OCI-LY3 (cell line): ENCODE results near the gene SNTG2.

Source experiments
- H2AFZ ChIP-seq: fragments of 200-600, 300-600 bp; shearing (Covaris generic); 2 replicates; pipeline ENCODE4 v1.6.0; 2014; ENCODE audit warnings: antibody characterized with exemption, low read depth, low read length
- H3K27ac ChIP-seq: fragments of 200-600, 300-600 bp; sonication (generic); 2 replicates; pipeline ENCODE4 v1.5.1; 2014; ENCODE audit warnings: mild to moderate bottlenecking, low read length, moderate library complexity, mixed read lengths
- H3K27me3 ChIP-seq: fragments of 200-600, 300-600 bp; sonication (generic); 2 replicates; pipeline ENCODE4 v1.6.1; 2014; ENCODE audit warnings: low read depth, low read length, mixed read lengths
- H3K36me3 ChIP-seq: fragments of 200-600, 300-600 bp; sonication (generic); replicated peaks from 2 replicates; pipeline ENCODE3; 2014; ENCODE audit warnings: low read depth, low read length, mixed read lengths
- H3K4me1 ChIP-seq: fragments of 300-600, 200-600 bp; sonication (generic); 2 replicates; pipeline ENCODE4 v1.6.1; 2014; ENCODE audit warnings: low read length, mixed read lengths
- H3K4me2 ChIP-seq: fragments of 200-600, 300-600 bp; sonication (generic); 2 replicates; pipeline ENCODE4 v1.6.1; 2014; ENCODE audit warnings: low read length, mixed read lengths
- H3K4me3 ChIP-seq: fragments of 300-600, 200-600 bp; sonication (generic); 2 replicates; pipeline ENCODE4 v1.5.1; 2014; ENCODE audit warnings: antibody characterized with exemption, mild to moderate bottlenecking, low read length, moderate library complexity
- H3K79me2 ChIP-seq: fragments of 300-600, 200-600 bp; shearing (Covaris generic); 2 replicates; pipeline ENCODE4 v1.6.1; 2014; ENCODE audit warnings: mild to moderate bottlenecking, low read length, mixed read lengths
- H3K9ac ChIP-seq: fragments of 300-600, 200-600 bp; shearing (Covaris generic); 2 replicates; pipeline ENCODE4 v1.6.0; 2014; ENCODE audit warnings: mild to moderate bottlenecking, low read length, moderate library complexity
- H3K9me3 ChIP-seq: fragments of 200-600, 300-600 bp; shearing (Covaris generic); 2 replicates; pipeline ENCODE4 v1.6.1; 2014; ENCODE audit warnings: low read length, mixed read lengths; ENCODE audit not compliant: insufficient read depth
- H4K20me1 ChIP-seq: fragments of 200-600, 300-600 bp; sonication (generic); 2 replicates; pipeline ENCODE4 v1.6.1; 2016; ENCODE audit warnings: low read length, mixed read lengths; ENCODE audit not compliant: insufficient read depth
- CTCF ChIP-seq: fragments of 200-600, 300-600 bp; sonication (generic); IDR thresholded peaks from 2 replicates; pipeline ENCODE4 v1.5.1; 2014; ENCODE audit warnings: antibody characterized with exemption, low read length, low read depth
- EZH2phosphoT487 ChIP-seq: fragments of 200-600 bp; shearing (Covaris generic); IDR thresholded peaks from 2 replicates; pipeline ENCODE4 v1.6.1; 2018; ENCODE audit warnings: antibody characterized with exemption, mixed run types, low read depth

SNTG2 gene

DNA sequence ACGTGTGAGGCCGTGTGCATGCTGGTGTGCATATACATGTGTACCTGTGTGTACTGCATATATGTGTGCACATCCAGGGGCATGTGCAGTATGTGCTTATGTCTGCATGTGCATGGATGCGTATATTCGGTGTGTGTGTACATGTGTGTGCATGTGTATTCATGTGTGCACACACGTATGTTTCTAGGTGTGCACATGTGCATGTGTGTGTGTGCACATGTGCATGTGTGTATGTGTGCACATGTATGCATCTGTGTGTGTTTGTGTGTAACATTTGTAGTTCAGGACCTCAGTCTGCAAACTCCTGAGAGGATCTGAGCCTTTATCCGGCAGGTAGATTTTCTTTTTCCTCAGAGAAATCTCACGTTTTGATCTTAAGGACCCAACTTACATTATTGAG is 201.7 kb downstream of the SNTG2 start:
- Histone ChIP-seq H3K27ac (no peak overlapping the region), H3K4me3 (no peak overlapping the region), H3K4me2 (no peak overlapping the region), H3K36me3 (no peaks in the 10 kb centered on the region), H3K4me1 (no peaks in the 10 kb centered on the region), H4K20me1 (no peaks in the 10 kb centered on the region), H3K9ac (no peak overlapping the region), H3K9me3 (no peaks in the 10 kb centered on the region), H3K79me2 (no peaks in the 10 kb centered on the region), H3K27me3 (no peaks in the 10 kb centered on the region), H2AFZ (no peak overlapping the region)
- TF ChIP-seq CTCF, result no peak
- no peak for TF ChIP-seq EZH2phosphoT487

- no peak overlapping the region for H3K4me2 ChIP-seq
- no peak overlapping the region for H3K4me3 ChIP-seq
- H3K27ac ChIP-seq, result no peak overlapping the region
- H3K9me3 ChIP-seq, result no peaks in the 10 kb centered on the region
- no peak overlapping the region for H3K9ac ChIP-seq
- H3K36me3 ChIP-seq, result no peaks in the 10 kb centered on the region
- no peak overlapping the region for H2AFZ ChIP-seq
- H3K27me3 ChIP-seq, result no peaks in the 10 kb centered on the region
- TF ChIP-seq EZH2phosphoT487, result no peak
- no peak for TF ChIP-seq CTCF
- H3K4me1 ChIP-seq, result no peaks in the 10 kb centered on the region
- H4K20me1 ChIP-seq, result no peaks in the 10 kb centered on the region
- H3K79me2 ChIP-seq, result no peaks in the 10 kb centered on the region
Observed at GRCh38 chr2:1153920-1154319, 203.3 kb downstream of the SNTG2 start.

- H3K79me2 ChIP-seq, result no peaks in the 10 kb centered on the region
- no peak overlapping the region for H2AFZ ChIP-seq
- no peak overlapping the region for H3K9ac ChIP-seq
- H3K27ac ChIP-seq, result no peak overlapping the region
- no peaks in the 10 kb centered on the region for H3K27me3 ChIP-seq
- H4K20me1 ChIP-seq, result no peaks in the 10 kb centered on the region
- H3K9me3 ChIP-seq, result no peaks in the 10 kb centered on the region
- H3K36me3 ChIP-seq, result no peaks in the 10 kb centered on the region
- no peak overlapping the region for H3K4me3 ChIP-seq
- no peak overlapping the region for H3K4me2 ChIP-seq
- no peaks in the 10 kb centered on the region for H3K4me1 ChIP-seq
- TF ChIP-seq EZH2phosphoT487, result no peak
- TF ChIP-seq CTCF, result no peak
Observed at GRCh38 chr2:1154710-1155594, 204.3 kb downstream of the SNTG2 start.

DNA sequence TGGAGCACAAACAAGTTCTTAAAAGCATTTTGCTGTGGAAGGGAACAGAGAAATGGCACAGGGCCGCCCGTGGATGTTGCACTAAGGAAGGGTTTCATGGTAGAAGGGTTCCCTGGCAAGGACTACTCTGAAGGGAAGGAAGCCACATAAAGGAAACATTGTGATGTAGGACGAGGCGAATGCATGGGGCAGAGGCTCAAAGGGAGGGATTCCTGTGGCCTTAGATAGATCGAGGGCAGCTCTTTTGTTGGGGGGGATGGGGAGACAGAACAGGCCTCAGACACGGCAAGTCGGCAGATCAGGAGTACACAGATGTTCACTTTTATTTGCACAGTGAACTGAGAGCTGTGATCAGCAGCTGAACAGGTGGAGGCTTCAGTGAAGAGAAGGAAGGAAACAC is 205.4 kb downstream of the SNTG2 start:
- H4K20me1 ChIP-seq, result no peaks in the 10 kb centered on the region
- H3K36me3 ChIP-seq, result no peaks in the 10 kb centered on the region
- no peak overlapping the region for H3K4me3 ChIP-seq
- H3K9me3 ChIP-seq, result no peaks in the 10 kb centered on the region
- no peak overlapping the region for H2AFZ ChIP-seq
- H3K27ac ChIP-seq, result no peak overlapping the region
- no peak for TF ChIP-seq EZH2phosphoT487
- no peak for TF ChIP-seq CTCF
- no peaks in the 10 kb centered on the region for H3K27me3 ChIP-seq
- no peaks in the 10 kb centered on the region for H3K79me2 ChIP-seq
- no peaks in the 10 kb centered on the region for H3K4me1 ChIP-seq
- H3K9ac ChIP-seq, result no peak overlapping the region
- no peak overlapping the region for H3K4me2 ChIP-seq
